Endodermal cell (in vitro differentiated cells): ENCODE results near the gene NCLN. TPM values are rescaled to one million over a fixed set of nuclear protein-coding genes. Genes with fewer than 3 reads are reported as not detected.
A peak's percentile ranks its signal among the peaks of the same experiment; 100 is the strongest.

ENCODE experiments used
- DNase-seq: peaks from one replicate; pipeline ENCODE4 v3.0.0-alpha.2; 2017
- H3K27ac ChIP-seq: 2 replicates; pipeline ENCODE4 v1.5.1; 2013; ENCODE audit warnings: mild to moderate bottlenecking, low read depth, low read length, moderate library complexity
- H3K27me3 ChIP-seq: 2 replicates; pipeline ENCODE4 v1.6.1; 2013; ENCODE audit warnings: mild to moderate bottlenecking, low read length, moderate library complexity; ENCODE audit not compliant: insufficient read depth, control insufficient read depth, poor library complexity, severe bottlenecking
- H3K36me3 ChIP-seq: 2 replicates; pipeline ENCODE4 v1.7.0; 2013; ENCODE audit warnings: mild to moderate bottlenecking, low read length, moderate library complexity; ENCODE audit not compliant: control insufficient read depth, insufficient read depth
- H3K4me1 ChIP-seq: one replicate; pipeline ENCODE4 v1.7.0; 2013; ENCODE audit warnings: low read length; ENCODE audit not compliant: control insufficient read depth, insufficient read depth
- H3K4me3 ChIP-seq: 2 replicates; pipeline ENCODE4 v1.5.1; 2013; ENCODE audit warnings: mild to moderate bottlenecking, low read length, moderate library complexity
- H3K9ac ChIP-seq: 2 replicates; pipeline ENCODE4 v1.6.1; 2013; ENCODE audit warnings: mild to moderate bottlenecking, low read length, moderate library complexity; ENCODE audit not compliant: poor library complexity, severe bottlenecking; ENCODE audit errors: extremely low read depth
- H3K9me3 ChIP-seq: 2 replicates; pipeline ENCODE4 v1.6.1; 2013; ENCODE audit warnings: mild to moderate bottlenecking, low read length, moderate library complexity; ENCODE audit not compliant: control insufficient read depth
- H3K27ac Mint-ChIP-seq: 2 replicates; pipeline ENCODE4 v1.8.0; 2020; ENCODE audit warnings: mixed read lengths
- H3K27me3 Mint-ChIP-seq: 2 replicates; pipeline ENCODE4 v1.8.0; 2021; ENCODE audit warnings: mild to moderate bottlenecking, mixed read lengths; ENCODE audit not compliant: insufficient read depth
- H3K36me3 Mint-ChIP-seq: 2 replicates; pipeline ENCODE4 v1.8.0; 2020; ENCODE audit warnings: low read depth, mixed read lengths
- H3K4me1 Mint-ChIP-seq: 2 replicates; pipeline ENCODE4 v1.8.0; 2020; ENCODE audit warnings: mixed read lengths
- H3K4me3 Mint-ChIP-seq: 2 replicates; pipeline ENCODE4 v1.8.0; 2020; ENCODE audit warnings: mild to moderate bottlenecking, moderate library complexity, mixed read lengths
- H3K9me3 Mint-ChIP-seq: 2 replicates; pipeline ENCODE4 v1.8.0; 2020; ENCODE audit warnings: mild to moderate bottlenecking, mixed read lengths
- CTCF ChIP-seq: fragments of 200-600 bp; sonication (generic); conservative IDR thresholded peaks from 2 replicates; pipeline ENCODE4 v1.5.0; 2021; ENCODE audit warnings: antibody characterized with exemption, mild to moderate bottlenecking
- WGBS, 2 experiments: methylation state at CpG; one replicate each; pipeline versions ENCODE4 v1.1.5 to v1.1.7; 2013; ENCODE audit warnings: missing lambda C conversion rate in 2 of 2, mixed read lengths in 1 of 2; ENCODE audit not compliant: insufficient coverage in 1 of 2, insufficient read length in 1 of 2; 5-methylcytosine and 5-hydroxymethylcytosine counted together
- total RNA-seq, 2 donors: library from RNA; stranded (reverse); fragmentation: NEBNext Ultra II Directional in 1 of 2; extraction: Animal tissue kit (Norgen Biotek cat#: 25700) in 1 of 2; gene quantifications; 2 replicates in 1 of 2; 3 replicates in 1 of 2; pipeline ENCODE4 v1.2.1, GENCODE V29; 2021

Gene NCLN
- total RNA-seq, 2 donors from 2014 or later, result 80.6 to 91.2 TPM

GRCh38 chr19:3187662-3188511 is 2.2 kb downstream of the NCLN start:
- DNase-seq, result no peak
- no peaks in the 10 kb centered on the region for H3K4me1 ChIP-seq
- Mint-ChIP-seq H3K4me1 (peaks cover 7% of the 10 kb centered on the region), H3K27ac (peak overlapping the region; percentile 64), H3K27me3 (no peaks in the 10 kb centered on the region), H3K36me3 (peaks cover 11% of the 10 kb centered on the region), H3K4me3 (peak overlapping the region; percentile 95), H3K9me3 (no peaks in the 10 kb centered on the region)
- 89 to 94% methylated on average over 23 to 36 of the region's 36 CpGs for whole genome bisulfite sequencing, 2 experiments
- H3K4me3 ChIP-seq, result peak overlapping the region; percentile 98
- H3K9me3 ChIP-seq, result no peaks in the 10 kb centered on the region
- no peak for TF ChIP-seq CTCF
- H3K9ac ChIP-seq, result no peak overlapping the region
- no peak overlapping the region for H3K27ac ChIP-seq
- H3K36me3 ChIP-seq, result peaks cover 10% of the 10 kb centered on the region
- H3K27me3 ChIP-seq, result no peaks in the 10 kb centered on the region

- H3K36me3 ChIP-seq, result peaks cover 10% of the 10 kb centered on the region
- DNase-seq, result no peak
- H3K9me3 Mint-ChIP-seq, result no peaks in the 10 kb centered on the region
- no peaks in the 10 kb centered on the region for H3K4me1 ChIP-seq
- peak overlapping the region; percentile 64 for H3K27ac Mint-ChIP-seq
- no peaks in the 10 kb centered on the region for H3K27me3 Mint-ChIP-seq
- H3K9me3 ChIP-seq, result no peaks in the 10 kb centered on the region
- TF ChIP-seq CTCF, result no peak
- no peak overlapping the region for H3K27ac ChIP-seq
- H3K4me3 Mint-ChIP-seq, result no peak overlapping the region
- H3K27me3 ChIP-seq, result no peaks in the 10 kb centered on the region
- WGBS, 2 experiments, result 96 to 98% methylated on average over 19 to 35 of the region's 35 CpGs
- H3K4me1 Mint-ChIP-seq, result peaks cover 7% of the 10 kb centered on the region
- no peak overlapping the region for H3K4me3 ChIP-seq
- peaks cover 17% of the 10 kb centered on the region for H3K36me3 Mint-ChIP-seq
- H3K9ac ChIP-seq, result no peak overlapping the region
These were observed 3.2 kb downstream of the NCLN start for GRCh38 chr19:3188627-3189596.

GRCh38 chr19:3189702-3190469 is 4.2 kb downstream of the NCLN start:
- H3K4me1 ChIP-seq, result no peaks in the 10 kb centered on the region
- H3K4me3 ChIP-seq, result no peak overlapping the region
- no peaks in the 10 kb centered on the region for H3K9me3 ChIP-seq
- Mint-ChIP-seq H3K9me3 (no peaks in the 10 kb centered on the region), H3K36me3 (peaks cover 26% of the 10 kb centered on the region), H3K4me1 (peaks cover 7% of the 10 kb centered on the region), H3K27ac (no peak overlapping the region), H3K27me3 (no peaks in the 10 kb centered on the region), H3K4me3 (no peak overlapping the region)
- no peaks in the 10 kb centered on the region for H3K27me3 ChIP-seq
- H3K27ac ChIP-seq, result no peak overlapping the region
- TF ChIP-seq CTCF, result no peak
- H3K36me3 ChIP-seq, result peaks cover 16% of the 10 kb centered on the region
- 84 to 91% methylated on average over 11 to 28 of the region's 28 CpGs for WGBS, 2 experiments
- peak; percentile 65 for DNase-seq
- H3K9ac ChIP-seq, result no peak overlapping the region
